SK-N-SH (cell line): ENCODE measurements around the gene CLCN6. TPM values are rescaled to one million over a fixed set of nuclear protein-coding genes. Genes with fewer than 3 reads are reported as not detected.

Experiments
- CTCF ChIA-PET: fragments of 300-600, 350-600 bp; formaldehyde crosslinking; extraction: SDS; loops from one replicate; lab custom pipeline; 2021; lab: Yijun Ruan, JAX
- POLR2A ChIA-PET: fragments of 350-600 bp; sonication (Branson Sonifier 250); formaldehyde crosslinking; extraction: SDS; loops from one replicate; lab custom pipeline; 2020; ENCODE audit warnings: antibody characterized with exemption, inconsistent platforms; lab: Yijun Ruan, JAX
- DNase-seq: peaks from one replicate; pipeline ENCODE4 v3.0.0; 2012
- H2AFZ ChIP-seq: fragments of 200-600 bp; sonication (generic); 2 replicates; pipeline ENCODE4 v1.8.1; 2016; ENCODE audit warnings: antibody characterized with exemption, mild to moderate bottlenecking, low read depth
- H3F3A ChIP-seq: fragments of 200-600 bp; sonication (generic); replicated peaks from 2 replicates; pipeline ENCODE3; 2016; ENCODE audit warnings: antibody characterized with exemption, mild to moderate bottlenecking; ENCODE audit not compliant: insufficient read depth
- H3K27ac ChIP-seq, 2 experiments: fragments of 200-500 bp in 1 of 2; fragments of 200-600 bp in 1 of 2; sonication (Bioruptor generic) in 1 of 2; sonication (generic), shearing (Covaris generic) in 1 of 2; 2 replicates each; pipeline versions ENCODE4 v1.5.1 to v1.6.1; 2014 to 2016; ENCODE audit warnings: low read depth in 2 of 2, inconsistent platforms in 1 of 2, low read length in 1 of 2, mild to moderate bottlenecking in 1 of 2, mixed read lengths in 1 of 2
- H3K27me3 ChIP-seq: fragments of 200-600 bp; sonication (generic), shearing (Covaris generic); 2 replicates; pipeline ENCODE4 v1.6.1; 2016; ENCODE audit warnings: mixed run types; ENCODE audit not compliant: insufficient read depth
- H3K36me3 ChIP-seq, 2 experiments: fragments of 200-500 bp in 1 of 2; fragments of 200-600 bp in 1 of 2; sonication (Bioruptor generic) in 1 of 2; sonication (generic) in 1 of 2; replicated peaks in 1 of 2; 2 replicates each; pipeline versions ENCODE3 to v1.5.1; 2014 to 2016; ENCODE audit warnings: low read length in 1 of 2, mild to moderate bottlenecking in 1 of 2; ENCODE audit not compliant: insufficient read depth in 2 of 2, control insufficient read depth in 1 of 2
- H3K4me1 ChIP-seq, 2 experiments: fragments of 200-500 bp in 1 of 2; fragments of 200-600 bp in 1 of 2; sonication (Bioruptor generic) in 1 of 2; sonication (generic), shearing (Covaris generic) in 1 of 2; 2 replicates each; pipeline versions ENCODE4 v1.5.1 to v1.6.1; 2014 to 2016; ENCODE audit warnings: low read depth in 1 of 2, low read length in 1 of 2, mixed run types in 1 of 2; ENCODE audit not compliant: insufficient read depth in 2 of 2, control insufficient read depth in 1 of 2
- H3K4me2 ChIP-seq: fragments of 200-600 bp; sonication (generic), shearing (Covaris generic); 2 replicates; pipeline ENCODE4 v1.6.1; 2017; ENCODE audit warnings: mixed run types
- H3K4me3 ChIP-seq, 2 experiments: fragments of 200-500 bp in 1 of 2; fragments of 200-600 bp in 1 of 2; sonication (Bioruptor generic) in 1 of 2; sonication (generic), shearing (Covaris generic) in 1 of 2; 2 replicates each; pipeline versions ENCODE4 v1.5.1 to v1.8.1; 2014 to 2016; ENCODE audit warnings: low read depth in 2 of 2, inconsistent platforms in 1 of 2, low read length in 1 of 2, mild to moderate bottlenecking in 1 of 2, mixed read lengths in 1 of 2, moderate library complexity in 1 of 2
- H3K79me2 ChIP-seq: fragments of 200-600 bp; sonication (generic); 2 replicates; pipeline ENCODE4 v1.8.1; 2017; ENCODE audit warnings: mild to moderate bottlenecking; ENCODE audit not compliant: insufficient read depth
- H3K9ac ChIP-seq: fragments of 200-600 bp; sonication (generic); 2 replicates; pipeline ENCODE4 v1.6.1; 2017; ENCODE audit warnings: mixed run types
- H3K9me2 ChIP-seq: fragments of 200-600 bp; sonication (generic); 2 replicates; pipeline ENCODE4 v1.6.1; 2017; ENCODE audit warnings: mixed run types
- H3K9me3 ChIP-seq: fragments of 200-600 bp; sonication (generic); 2 replicates; pipeline ENCODE4 v1.6.1; 2017; ENCODE audit warnings: mixed run types, mild to moderate bottlenecking, moderate library complexity
- H4K20me1 ChIP-seq: fragments of 200-600 bp; sonication (generic); 2 replicates; pipeline ENCODE4 v1.6.1; 2017; ENCODE audit warnings: mild to moderate bottlenecking, mixed run types; ENCODE audit not compliant: insufficient read depth
- EP300 ChIP-seq, 2 experiments: IDR thresholded peaks; 2 replicates each; pipeline versions ENCODE4 v1.4.0 to v1.6.1; 2012; ENCODE audit warnings: borderline replicate concordance in 1 of 2, low read depth in 1 of 2, low read length in 1 of 2
- FOXM1 ChIP-seq: IDR thresholded peaks from 2 replicates; pipeline ENCODE4 v1.4.0; 2012; ENCODE audit warnings: low read depth, mild to moderate bottlenecking
- MXI1 ChIP-seq: IDR thresholded peaks from 2 replicates; pipeline ENCODE4 v1.6.1; 2012; ENCODE audit warnings: mild to moderate bottlenecking, low read depth, low read length, improper control_type of control experiment
- PBX3 ChIP-seq: IDR thresholded peaks from 2 replicates; pipeline ENCODE4; 2012
- RAD21 ChIP-seq: IDR thresholded peaks from 2 replicates; pipeline ENCODE4 v1.6.1; 2012; ENCODE audit warnings: mild to moderate bottlenecking, low read length
- SMC3 ChIP-seq: IDR thresholded peaks from 2 replicates; pipeline ENCODE4 v1.6.1; 2012; ENCODE audit warnings: low read depth, low read length, improper control_type of control experiment
- ZBTB33 ChIP-seq: IDR thresholded peaks from 2 replicates; pipeline ENCODE4 v1.4.0; 2012; ENCODE audit warnings: low read depth, borderline replicate concordance
- WGBS: methylation state at CpG from one replicate; pipeline ENCODE4 v1.1.6; 2017; ENCODE audit warnings: low lambda C conversion rate; 5-methylcytosine and 5-hydroxymethylcytosine counted together
- polyA plus RNA-seq, 3 experiments: library from polyadenylated mRNA; depleted of rRNA; stranded (reverse); fragments of >200 nt; gene quantifications; 2 replicates each; pipeline ENCODE4 v1.2.3, GENCODE V29; 2012

Gene CLCN6
- polyA plus RNA-seq, 1 of the 3 experiments (the other 2 are of a cell fraction), result 7.4 TPM

GRCh38 chr1:11877074-11877473 lies 71.1 kb downstream of the CLCN6 start:
- Histone ChIP-seq H3K9me3 (no peaks in the 10 kb centered on the region), H3K4me1 (peaks cover 0 to 61% of the 10 kb centered on the region in 2 experiments; a peak in 2 of 4 replicates), H3K79me2 (no peaks in the 10 kb centered on the region), H3K4me3 (no peak overlapping the region), H3K27me3 (0 out of 2 replicates have a peak, but pooled peaks cover 5% of the 10 kb centered on the region), H3K9ac (no peak overlapping the region), H3K36me3 (no peaks in the 10 kb centered on the region), H3K9me2 (no peaks in the 10 kb centered on the region), H3K27ac (no peak overlapping the region), H3F3A (no peaks in the 10 kb centered on the region), H2AFZ (no peak overlapping the region), H3K4me2 (no peak overlapping the region), H4K20me1 (no peaks in the 10 kb centered on the region)
- POLR2A ChIA-PET, result interaction anchor here (1.2 kb wide), 1 partner anchor 35 kb away, joined by 3 read pairs; no protein-coding TSS in a partner anchor
- no peak for DNase-seq
- 64% methylated on average over 6 of the region's 6 CpGs for WGBS
- TF ChIP-seq EP300 (IDR thresholded peaks at IDR 0.05; ENCODE audit: borderline replicate concordance in 1 of 2, low read depth in 1 of 2, low read length in 1 of 2), result no peak
- no peak for TF ChIP-seq MXI1
- TF ChIP-seq SMC3, result no peak
- TF ChIP-seq RAD21, result no peak
- TF ChIP-seq FOXM1, result no peak
- CTCF ChIA-PET, result interaction anchor here (0.7 to 7.0 kb wide), 6 partner anchors 10 to 202 kb away, joined by 3 to 42 read pairs (median 4); no protein-coding TSS in a partner anchor

GRCh38 chr1:11878081-11878890 lies 72.3 kb downstream of the CLCN6 start:
- ChIA-PET CTCF (interaction anchor here (0.8 to 7.0 kb wide), 6 partner anchors 11 to 39 kb away, joined by 3 to 42 read pairs (median 7); partner anchors contain the start of gene NPPA), POLR2A (no interaction called here)
- no peak for DNase-seq
- no peak overlapping the region for H3K9ac ChIP-seq
- H3K79me2 ChIP-seq, result no peaks in the 10 kb centered on the region
- no peak overlapping the region for H3K4me3 ChIP-seq
- no peaks in the 10 kb centered on the region for H3K9me2 ChIP-seq
- H3F3A ChIP-seq, result no peaks in the 10 kb centered on the region
- no peak overlapping the region for H3K4me2 ChIP-seq
- WGBS, result 27% methylated on average over 5 of the region's 31 CpGs
- H3K36me3 ChIP-seq, result no peaks in the 10 kb centered on the region
- H3K9me3 ChIP-seq, result no peaks in the 10 kb centered on the region
- H2AFZ ChIP-seq, result no peak overlapping the region
- no peaks in the 10 kb centered on the region for H4K20me1 ChIP-seq
- no peak for TF ChIP-seq ZBTB33
- no peak for TF ChIP-seq PBX3
- TF ChIP-seq, all 33 proteins: peak for 0
- peak overlapping the region in 1 of 2 experiments; percentile 43; a peak in 1 of 4 replicates for H3K27ac ChIP-seq
- H3K27me3 ChIP-seq, result 0 out of 2 replicates have a peak, but pooled peaks cover 5% of the 10 kb centered on the region
- H3K4me1 ChIP-seq, result peaks cover 0 to 73% of the 10 kb centered on the region in 2 experiments; a peak in 2 of 4 replicates
